SIG-M5 treated with dmso at 0.1 percent for 504 hours (cell line): Measurements from ENCODE around the gene MLPH.

Source experiments
- DNase-seq: peaks from one replicate; lab custom pipeline; 2025; ENCODE audit not compliant: unreplicated experiment; lab: John Stamatoyannopoulos, UW

Gene MLPH

GRCh38 chr2:237540223-237540775 lies 53.2 kb downstream of the MLPH start:
- no peak for DNase-seq

- DNase-seq, result no peak
Observed at GRCh38 chr2:237540823-237541222, 53.8 kb downstream of the MLPH start.

GRCh38 chr2:237541243-237541642 lies 54.2 kb downstream of the MLPH start:
- no peak for DNase-seq

GRCh38 chr2:237542001-237542704 lies 55.1 kb downstream of the MLPH start:
- DNase-seq, result no peak

- no peak for DNase-seq
Observed at GRCh38 chr2:237546040-237546875, 59.2 kb downstream of the MLPH start.

GRCh38 chr2:237546876-237547395 lies 59.9 kb downstream of the MLPH start:
- no peak for DNase-seq

GRCh38 chr2:237547841-237548416 lies 60.9 kb downstream of the MLPH start:
- no peak for DNase-seq

GRCh38 chr2:237549216-237549615 lies 62.2 kb downstream of the MLPH start:
- DNase-seq, result no peak

GRCh38 chr2:237549643-237550415 lies 62.8 kb downstream of the MLPH start:
- DNase-seq, result no peak

GRCh38 chr2:237551071-237551574 lies 64.1 kb downstream of the MLPH start:
- DNase-seq, result no peak

GRCh38 chr2:237552908-237553307 lies 65.9 kb downstream of the MLPH start:
- no peak for DNase-seq

GRCh38 chr2:237553948-237554347 lies 66.9 kb downstream of the MLPH start:
- DNase-seq, result no peak

- no peak for DNase-seq
Observed at GRCh38 chr2:237555560-237555959, 68.5 kb downstream of the MLPH start.

- no peak for DNase-seq
Observed at GRCh38 chr2:237556773-237557632, 70.0 kb downstream of the MLPH start.

GRCh38 chr2:237557633-237558015 lies 70.6 kb downstream of the MLPH start:
- no peak for DNase-seq

- DNase-seq, result no peak
Observed at GRCh38 chr2:237558961-237559641, 72.0 kb downstream of the MLPH start.

- no peak for DNase-seq
Observed at GRCh38 chr2:237561221-237561620, 74.2 kb downstream of the MLPH start.

- DNase-seq, result no peak
Observed at GRCh38 chr2:237563816-237564215, 76.8 kb downstream of the MLPH start.

- DNase-seq, result no peak
Observed at GRCh38 chr2:237564526-237565131, 77.6 kb downstream of the MLPH start.
